Lung (tissue), 12 donors: ENCODE results near the gene MAP6. TPM values are rescaled to one million over a fixed set of nuclear protein-coding genes. Genes with fewer than 3 reads are reported as not detected.
"Not testable (repeated sequence)": the region's sequence is repeated elsewhere in the genome, so short reads cannot be mapped to it uniquely, and the experiment has no call there.

ENCODE experiments used
- ATAC-seq: fragments of 200-7000 bp; cut with Tn5 transposase; one replicate; pipeline ENCODE4 v1.9.1; 2020; ENCODE audit warnings: moderate number of reproducible peaks; ENCODE audit not compliant: insufficient read depth, low FRiP score
- DNase-seq, 3 donors: peaks; one replicate each; pipeline ENCODE4 v3.0.0-alpha.2; 2013 to 2017
- H3K27ac ChIP-seq, 2 donors: one replicate each; pipeline ENCODE4 v1.5.1; 2013; ENCODE audit warnings: mild to moderate bottlenecking in 2 of 2, moderate library complexity in 2 of 2, control low read depth in 1 of 2, inconsistent platforms in 1 of 2, low read depth in 1 of 2, low read length in 1 of 2
- H3K27me3 ChIP-seq, 3 donors: one replicate each; pipeline ENCODE4 v1.5.1; 2013; ENCODE audit warnings: low read length in 2 of 3; ENCODE audit not compliant: control insufficient read depth in 3 of 3, insufficient read depth in 3 of 3
- H3K36me3 ChIP-seq, 4 donors: one replicate each; pipeline ENCODE4 v1.5.1; 2013; ENCODE audit warnings: low read length in 4 of 4, mild to moderate bottlenecking in 1 of 4, moderate library complexity in 1 of 4; ENCODE audit not compliant: control insufficient read depth in 4 of 4, insufficient read depth in 4 of 4
- H3K4me1 ChIP-seq, 5 donors: one replicate each; pipeline ENCODE4 v1.5.1; 2013; ENCODE audit warnings: low read length in 5 of 5, mild to moderate bottlenecking in 2 of 5, moderate library complexity in 1 of 5; ENCODE audit not compliant: control insufficient read depth in 5 of 5, insufficient read depth in 5 of 5
- H3K4me3 ChIP-seq: one replicate; pipeline ENCODE4 v1.5.1; 2013; ENCODE audit warnings: mild to moderate bottlenecking, control low read depth, moderate library complexity
- H3K9ac ChIP-seq, 2 donors: one replicate each; pipeline ENCODE4 v1.5.1; 2013; ENCODE audit warnings: low read length in 2 of 2, control low read depth in 1 of 2; ENCODE audit not compliant: insufficient read depth in 1 of 2
- H3K9me3 ChIP-seq, 4 donors: one replicate each; pipeline ENCODE4 v1.5.1; 2013; ENCODE audit warnings: low read length in 3 of 4, mild to moderate bottlenecking in 1 of 4, moderate library complexity in 1 of 4; ENCODE audit not compliant: control insufficient read depth in 4 of 4, insufficient read depth in 3 of 4
- CTCF ChIP-seq: IDR thresholded peaks from 2 replicates; pipeline ENCODE4 v1.5.1; 2012; ENCODE audit warnings: mild to moderate bottlenecking; ENCODE audit errors: control extremely low read depth, extremely low read depth
- WGBS, 2 donors: extraction: QIAGEN DNeasy Blood & Tissue Kit; methylation state at CpG; one replicate each; pipeline ENCODE4 v1.1.7; 2013; 5-methylcytosine and 5-hydroxymethylcytosine counted together
- polyA plus RNA-seq, 2 donors: library from polyadenylated mRNA; stranded (reverse); fragments of 200-250 nt; gene quantifications; one replicate each; pipeline ENCODE4 v1.2.1, GENCODE V29; 2013
- total RNA-seq, 2 donors: library from RNA; depleted of rRNA in 1 of 2; stranded (reverse); fragments of >200 nt in 1 of 2; gene quantifications; one replicate each; pipeline ENCODE4 v1.2.1, GENCODE V29; 2014 to 2021
- donor health status: control.
- donor health status: control.
- donor health status: Bipolar disorder and iron deficiency.
- donor health status: healthy.
- donor health status: DM: yes; HTN: yes; CAD: no.

MAP6 gene
- total and polyA plus RNA-seq, 4 donors, result 5.8 to 17.8 (median 7.2) TPM

- no peak for DNase-seq
- TF ChIP-seq CTCF, result no peak
- Histone ChIP-seq H3K27ac (peak overlapping the region in 1 of 2 donors; percentile 21), H3K4me3 (no peak overlapping the region), H3K36me3 (no peaks in the 10 kb centered on the region), H3K4me1 (peaks cover 5 to 39% (median 13%) of the 10 kb centered on the region in 5 donors), H3K9me3 (no peaks in the 10 kb centered on the region), H3K27me3 (no peaks in the 10 kb centered on the region), H3K9ac (peak overlapping the region in 1 of 2 donors; percentile 23)
- no peak for ATAC-seq
- 71 to 84% methylated on average over 8 of the region's 8 CpGs for WGBS, 2 donors
These were observed 83.6 kb downstream of the MAP6 start for GRCh38 chr11:75585293-75585670.

- H3K4me3 ChIP-seq, result not testable (repeated sequence)
These were observed 84.1 kb downstream of the MAP6 start for GRCh38 chr11:75584659-75585292.

GRCh38 chr11:75583718-75584658, 84.8 kb downstream of the MAP6 start:
- peak overlapping the region; percentile 62 for H3K4me3 ChIP-seq
- H3K9ac ChIP-seq, result peak overlapping the region; percentile 80 to 85
- peaks cover 0 to 26% (median 13%) of the 10 kb centered on the region in 5 donors for H3K4me1 ChIP-seq
- H3K9me3 ChIP-seq, result no peaks in the 10 kb centered on the region
- TF ChIP-seq CTCF, result no peak
- DNase-seq (peak; percentile 91 to 95 (median 93)), ATAC-seq (peak; percentile 61)
- no peaks in the 10 kb centered on the region for H3K36me3 ChIP-seq
- peak overlapping the region; percentile 95 to 98 for H3K27ac ChIP-seq
- no peaks in the 10 kb centered on the region for H3K27me3 ChIP-seq
- WGBS, 2 donors, result 23 to 30% methylated on average over 33 to 42 of the region's 42 CpGs

More at GRCh38 chr11:75584659-75585292, 84.1 kb downstream of the MAP6 start:
- not testable (repeated sequence) for DNase-seq, H3K36me3 ChIP-seq, H3K9me3 ChIP-seq, ATAC-seq, H3K27me3 ChIP-seq
- 86 to 91% methylated on average over 12 of the region's 12 CpGs for WGBS, 2 donors
- Histone ChIP-seq H3K4me1 (peaks cover 0 to 34% (median 13%) of the 10 kb centered on the region in 5 donors), H3K27ac (peak overlapping the region in 1 of 2 donors; percentile 21), H3K9ac (peak overlapping the region in 1 of 2 donors; percentile 85)
